Measurements from ENCODE around the gene RCAN3. TPM values are rescaled to one million over a fixed set of nuclear protein-coding genes. Genes with fewer than 3 reads are reported as not detected.
"Not testable (repeated sequence)": the region's sequence is repeated elsewhere in the genome, so short reads cannot be mapped to it uniquely, and the experiment has no call there.

Gene RCAN3
- total RNA-seq, 1 donor from 2014 or later = 11.3 TPM

GRCh38 chr1:24459551-24460266 is 42.9 kb upstream of the RCAN3 start:
- no peaks in the 10 kb centered on the region for H3K9me3 ChIP-seq
- intact Hi-C loops (cut with DNase I) = loop anchor here (2.0 kb wide), 1 partner anchor 171 kb away; no protein-coding TSS in a partner anchor
- no peak overlapping the region for H3K27ac ChIP-seq
- H3K4me1 ChIP-seq = no peaks in the 10 kb centered on the region
- H3K36me3 ChIP-seq = peaks cover 46% of the 10 kb centered on the region
- ATAC-seq = no peak
- H3K27me3 ChIP-seq = no peaks in the 10 kb centered on the region
- TF ChIP-seq, protein P1, sequence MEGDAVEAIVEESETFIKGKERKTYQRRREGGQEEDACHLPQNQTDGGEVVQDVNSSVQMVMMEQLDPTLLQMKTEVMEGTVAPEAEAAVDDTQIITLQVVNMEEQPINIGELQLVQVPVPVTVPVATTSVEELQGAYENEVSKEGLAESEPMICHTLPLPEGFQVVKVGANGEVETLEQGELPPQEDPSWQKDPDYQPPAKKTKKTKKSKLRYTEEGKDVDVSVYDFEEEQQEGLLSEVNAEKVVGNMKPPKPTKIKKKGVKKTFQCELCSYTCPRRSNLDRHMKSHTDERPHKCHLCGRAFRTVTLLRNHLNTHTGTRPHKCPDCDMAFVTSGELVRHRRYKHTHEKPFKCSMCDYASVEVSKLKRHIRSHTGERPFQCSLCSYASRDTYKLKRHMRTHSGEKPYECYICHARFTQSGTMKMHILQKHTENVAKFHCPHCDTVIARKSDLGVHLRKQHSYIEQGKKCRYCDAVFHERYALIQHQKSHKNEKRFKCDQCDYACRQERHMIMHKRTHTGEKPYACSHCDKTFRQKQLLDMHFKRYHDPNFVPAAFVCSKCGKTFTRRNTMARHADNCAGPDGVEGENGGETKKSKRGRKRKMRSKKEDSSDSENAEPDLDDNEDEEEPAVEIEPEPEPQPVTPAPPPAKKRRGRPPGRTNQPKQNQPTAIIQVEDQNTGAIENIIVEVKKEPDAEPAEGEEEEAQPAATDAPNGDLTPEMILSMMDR (IDR thresholded peaks at IDR 0.05) = no peak
- no peak overlapping the region for H3K4me3 ChIP-seq
- DNase-seq = no peak

- intact Hi-C loops (cut with DNase I); H3K27me3 ChIP-seq; H3K4me3 ChIP-seq; ATAC-seq; DNase-seq; H3K4me1 ChIP-seq; H3K9me3 ChIP-seq; H3K27ac ChIP-seq: not testable (repeated sequence)
- peaks cover 29% of the 10 kb centered on the region for H3K36me3 ChIP-seq
Measured at GRCh38 chr1:24462128-24462527, 40.5 kb upstream of the RCAN3 start.

- intact Hi-C loops (cut with DNase I) = no loop called here
- Histone ChIP-seq H3K27me3 (no peaks in the 10 kb centered on the region), H3K4me3 (no peak overlapping the region), H3K4me1 (no peaks in the 10 kb centered on the region), H3K36me3 (peaks cover 23% of the 10 kb centered on the region), H3K27ac (no peak overlapping the region), H3K9me3 (no peaks in the 10 kb centered on the region)
- DNase-seq (no peak), ATAC-seq (no peak)
- TF ChIP-seq, protein P1 (IDR thresholded peaks at IDR 0.05) = no peak
Measured at GRCh38 chr1:24463776-24464735, 38.6 kb upstream of the RCAN3 start.

DNA sequence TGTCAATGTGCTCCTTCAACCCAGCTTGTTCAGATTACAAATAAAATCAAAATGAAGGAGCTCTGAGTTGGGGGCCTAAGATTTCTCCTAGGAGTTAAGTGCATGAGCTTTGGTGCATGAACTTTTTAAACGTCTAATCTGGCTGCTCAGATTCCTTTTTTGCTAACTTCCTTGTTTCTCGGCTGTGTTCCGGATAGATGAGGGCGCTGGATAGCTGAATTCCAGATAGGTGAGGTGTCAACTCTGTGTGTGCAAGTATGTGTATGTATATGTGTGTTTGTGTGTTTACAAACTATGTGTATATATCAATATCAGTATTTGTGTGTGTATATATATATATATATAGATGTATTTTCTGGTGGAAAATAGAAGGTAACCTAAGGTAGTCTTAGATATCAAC is 37.5 kb upstream of the RCAN3 start:
- H3K27me3 ChIP-seq = no peaks in the 10 kb centered on the region
- intact Hi-C loops (cut with DNase I) = no loop called here
- DNase-seq (no peak), ATAC-seq (no peak)
- H3K4me1 ChIP-seq = no peaks in the 10 kb centered on the region
- peaks cover 12% of the 10 kb centered on the region for H3K36me3 ChIP-seq
- no peaks in the 10 kb centered on the region for H3K9me3 ChIP-seq
- TF ChIP-seq, protein P1 (IDR thresholded peaks at IDR 0.05) = no peak
- H3K4me3 ChIP-seq = no peak overlapping the region
- no peak overlapping the region for H3K27ac ChIP-seq

DNA sequence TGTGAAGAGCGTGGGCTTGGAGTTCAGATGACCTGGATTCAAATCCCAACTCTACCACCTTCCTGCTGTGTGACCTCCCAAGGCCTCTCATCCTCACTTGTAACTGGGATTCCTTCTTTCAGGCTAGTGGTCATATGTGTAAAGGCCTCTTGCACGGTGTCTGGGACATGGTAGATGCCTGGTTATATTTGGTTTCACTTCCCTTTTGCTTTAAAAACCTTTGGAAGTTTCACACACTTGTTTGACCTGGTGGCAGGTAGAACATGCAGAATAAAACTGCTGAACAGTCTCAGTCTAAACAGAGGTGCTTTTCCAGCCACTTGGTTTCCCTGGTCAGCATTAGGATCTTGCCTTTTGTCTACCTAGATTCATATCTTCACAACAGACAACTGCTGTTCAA is 37.0 kb upstream of the RCAN3 start:
- no peaks in the 10 kb centered on the region for H3K4me1 ChIP-seq
- no peaks in the 10 kb centered on the region for H3K27me3 ChIP-seq
- no peaks in the 10 kb centered on the region for H3K9me3 ChIP-seq
- peaks cover 7% of the 10 kb centered on the region for H3K36me3 ChIP-seq
- H3K27ac ChIP-seq = no peak overlapping the region
- TF ChIP-seq, protein P1 (IDR thresholded peaks at IDR 0.05) = no peak
- intact Hi-C loops (cut with DNase I) = no loop called here
- no peak overlapping the region for H3K4me3 ChIP-seq
- ATAC-seq = peak; percentile 36
- no peak for DNase-seq

Measured in upper lobe of right lung (tissue), 1 donor.